Immature natural killer cell (primary cell): Measurements from ENCODE around the gene MAP3K14. TPM values are rescaled to one million over a fixed set of nuclear protein-coding genes. Genes with fewer than 3 reads are reported as not detected.
"Not testable (repeated sequence)": the region's sequence is repeated elsewhere in the genome, so short reads cannot be mapped to it uniquely, and the experiment has no call there.

Experiments
- DNase-seq, 3 donors: peaks; one replicate each; pipeline ENCODE4 v3.0.0; 2022; ENCODE audit warnings: mixed read lengths in 1 of 3
- H3K27ac Mint-ChIP-seq, 6 donors: one replicate each; pipeline ENCODE4 v1.8.0; 2020; ENCODE audit warnings: mixed read lengths in 6 of 6, mild to moderate bottlenecking in 5 of 6, inconsistent platforms in 4 of 6, moderate library complexity in 3 of 6
- H3K27me3 Mint-ChIP-seq, 3 donors: one replicate each; pipeline ENCODE4 v1.8.0; 2020 to 2021; ENCODE audit warnings: low read depth in 3 of 3, mild to moderate bottlenecking in 3 of 3, mixed read lengths in 3 of 3, moderate library complexity in 3 of 3, inconsistent platforms in 1 of 3
- H3K36me3 Mint-ChIP-seq, 3 donors: one replicate each; pipeline ENCODE4 v1.8.0; 2020; ENCODE audit warnings: mixed read lengths in 3 of 3, inconsistent platforms in 2 of 3, mild to moderate bottlenecking in 2 of 3
- H3K4me1 Mint-ChIP-seq, 2 donors: one replicate each; pipeline ENCODE4 v1.8.0; 2020; ENCODE audit warnings: inconsistent platforms in 2 of 2, mild to moderate bottlenecking in 2 of 2, mixed read lengths in 2 of 2, moderate library complexity in 1 of 2
- H3K4me3 Mint-ChIP-seq, 5 donors: one replicate each; pipeline ENCODE4 v1.8.0; 2020; ENCODE audit warnings: mild to moderate bottlenecking in 5 of 5, mixed read lengths in 5 of 5, inconsistent platforms in 3 of 5, moderate library complexity in 3 of 5
- H3K9me3 Mint-ChIP-seq, 6 donors: one replicate each; pipeline ENCODE4 v1.8.0; 2020; ENCODE audit warnings: mild to moderate bottlenecking in 6 of 6, mixed read lengths in 6 of 6, inconsistent platforms in 4 of 6, moderate library complexity in 3 of 6
- polyA plus RNA-seq, 3 donors: library from polyadenylated mRNA; unstranded; fragments of 300-500 nt; fragmentation: Illumina TruSeq; gene quantifications; one replicate each; pipeline ENCODE4 v1.2.3, GENCODE V29; 2021

Gene MAP3K14
- polyA plus RNA-seq, 3 donors from 2014 or later = 1.0 to 3.4 (median 3.0) TPM

DNA sequence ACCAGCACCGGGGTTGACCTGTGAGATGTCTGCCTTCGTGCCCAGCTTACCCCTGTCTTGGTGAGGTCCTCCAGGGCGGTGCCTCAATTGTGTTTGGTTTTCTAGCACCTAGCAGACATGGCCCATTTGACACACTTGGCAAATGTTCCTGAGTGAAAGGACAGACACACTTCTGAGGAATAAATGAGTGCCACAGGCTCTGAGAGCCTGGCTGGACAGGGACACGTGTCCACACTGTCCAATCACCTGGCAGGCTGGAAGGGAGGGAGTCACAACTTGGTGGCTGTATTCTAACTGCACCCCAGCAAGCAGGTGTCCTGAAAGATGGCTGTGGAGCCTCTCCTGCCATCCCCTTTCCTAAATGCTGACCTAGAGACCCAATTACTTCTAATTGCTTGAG is 7.4 kb downstream of the MAP3K14 start:
- DNase-seq = no peak
- Mint-ChIP-seq H3K4me1 (peaks cover 68 to 77% of the 10 kb centered on the region in 2 donors), H3K27ac (peak overlapping the region; percentile 29 to 87 (median 68)), H3K27me3 (peaks cover 0 to 4% (median 2%) of the 10 kb centered on the region in 3 donors), H3K4me3 (peak overlapping the region in 1 of 5 donors; percentile 23), H3K9me3 (no peaks in the 10 kb centered on the region), H3K36me3 (no peaks in the 10 kb centered on the region)

DNA sequence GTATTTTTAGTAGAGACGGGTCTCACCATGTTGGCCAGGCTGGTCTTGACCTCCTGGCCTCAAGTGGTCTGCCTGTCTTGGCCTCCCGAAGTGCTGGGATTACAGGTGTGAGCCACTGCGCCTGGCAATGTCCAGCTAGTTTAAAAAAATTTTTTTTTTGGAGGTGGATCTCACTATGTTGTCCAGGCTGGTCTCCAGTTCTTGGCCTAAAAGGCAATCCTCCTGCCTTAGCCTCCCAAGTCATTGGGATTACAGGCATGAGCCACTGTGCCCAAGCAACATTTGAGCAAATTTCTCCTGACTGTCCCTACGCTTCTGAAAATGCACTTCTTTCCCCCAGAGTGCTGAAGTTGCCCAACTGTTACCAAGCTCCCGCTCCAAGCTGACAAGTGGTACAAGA is 8.0 kb downstream of the MAP3K14 start:
- no peak for DNase-seq
- Mint-ChIP-seq H3K27ac (peak overlapping the region in 3 of 6 donors; percentile 29 to 81 (median 57)), H3K4me1 (peaks cover 65 to 74% of the 10 kb centered on the region in 2 donors), H3K27me3 (peaks cover 0 to 4% (median 2%) of the 10 kb centered on the region in 3 donors), H3K36me3 (no peaks in the 10 kb centered on the region), H3K4me3 (no peak overlapping the region), H3K9me3 (no peaks in the 10 kb centered on the region)

DNA sequence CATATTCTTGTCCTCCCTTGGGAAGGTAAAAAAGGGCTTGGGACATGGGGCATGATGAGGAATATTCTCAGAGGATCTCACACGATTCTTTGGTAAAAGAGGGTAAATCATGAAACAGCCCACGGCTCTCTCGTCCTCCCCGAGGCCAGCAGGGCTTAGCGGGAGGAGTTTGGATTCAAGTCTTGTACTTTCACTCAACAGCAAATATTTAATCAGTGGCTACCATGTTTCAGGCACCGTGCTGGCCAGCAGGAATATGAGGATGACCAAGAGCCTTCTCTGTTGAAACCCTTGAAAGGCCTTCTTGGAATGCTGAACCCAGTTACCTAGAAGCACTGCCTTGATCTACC is 8.8 kb downstream of the MAP3K14 start:
- Mint-ChIP-seq H3K36me3 (no peaks in the 10 kb centered on the region), H3K4me3 (no peak overlapping the region), H3K9me3 (no peaks in the 10 kb centered on the region), H3K27me3 (peaks cover 0 to 4% (median 0%) of the 10 kb centered on the region in 3 donors), H3K27ac (peak overlapping the region in 5 of 6 donors; percentile 40 to 75 (median 65)), H3K4me1 (peaks cover 61 to 74% of the 10 kb centered on the region in 2 donors)
- no peak for DNase-seq

DNA sequence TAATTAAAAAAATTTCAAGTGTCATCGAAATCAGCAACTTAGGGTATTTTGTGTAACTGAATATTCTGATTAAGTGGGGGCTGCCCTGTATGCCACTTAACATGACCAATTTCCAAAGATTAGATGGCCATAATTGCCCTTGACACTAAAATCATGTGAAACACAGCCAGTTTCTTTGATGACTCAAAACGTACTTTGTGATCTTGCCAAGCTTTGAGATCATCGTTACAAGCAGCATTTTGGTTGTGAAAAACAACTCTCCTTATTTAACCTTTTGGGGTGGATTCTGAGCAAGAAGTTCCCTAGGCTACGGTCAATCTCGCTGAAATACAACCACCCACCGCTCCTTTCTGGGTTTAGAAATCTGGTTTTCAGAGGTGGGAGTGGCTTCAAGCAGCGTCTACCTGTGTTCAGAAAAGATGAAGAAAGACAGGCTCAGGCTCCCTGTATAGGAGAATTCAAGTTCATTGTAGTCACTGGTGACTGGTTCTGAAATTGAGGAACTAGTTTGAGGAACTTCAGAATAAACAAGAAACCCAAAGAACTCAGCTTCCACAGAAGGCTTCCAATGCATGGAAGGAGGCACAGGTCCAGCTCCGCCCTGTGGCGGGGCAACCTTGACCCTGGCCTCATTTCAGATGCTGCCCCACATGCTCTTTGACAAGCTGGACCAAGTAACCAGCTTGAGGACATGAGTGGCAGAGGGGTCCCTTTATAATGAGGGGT is 9.4 kb downstream of the MAP3K14 start:
- Mint-ChIP-seq H3K27ac (peak overlapping the region; percentile 40 to 75 (median 60)), H3K27me3 (peaks cover 0 to 5% (median 4%) of the 10 kb centered on the region in 3 donors), H3K4me1 (peaks cover 61 to 74% of the 10 kb centered on the region in 2 donors), H3K4me3 (no peak overlapping the region), H3K36me3 (no peaks in the 10 kb centered on the region), H3K9me3 (no peaks in the 10 kb centered on the region)
- DNase-seq = no peak

DNA sequence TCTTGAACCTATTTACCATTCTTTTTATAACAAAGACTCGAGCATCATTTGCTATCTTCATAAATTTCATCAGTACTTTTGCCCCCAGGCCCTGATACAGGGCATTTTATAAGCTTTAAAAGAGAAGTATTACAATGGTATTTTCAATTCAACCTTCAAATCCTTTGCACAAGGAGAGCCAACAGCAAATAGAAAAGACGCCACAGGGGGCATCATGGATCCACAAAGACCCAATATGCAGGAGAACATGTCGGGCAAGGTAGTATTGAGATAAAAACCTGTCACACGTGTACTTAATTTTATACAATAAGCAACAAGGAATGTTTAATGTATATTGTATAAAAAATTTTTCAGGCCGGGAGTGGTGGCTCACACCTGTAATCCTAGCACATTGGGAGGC is 10.2 kb downstream of the MAP3K14 start:
- Mint-ChIP-seq H3K27me3 (peaks cover 2 to 6% (median 2%) of the 10 kb centered on the region in 3 donors), H3K9me3 (no peaks in the 10 kb centered on the region), H3K27ac (peak overlapping the region in 3 of 6 donors; percentile 21 to 67 (median 31)), H3K4me3 (no peak overlapping the region), H3K4me1 (peaks cover 59 to 73% of the 10 kb centered on the region in 2 donors), H3K36me3 (no peaks in the 10 kb centered on the region)
- DNase-seq = no peak

DNA sequence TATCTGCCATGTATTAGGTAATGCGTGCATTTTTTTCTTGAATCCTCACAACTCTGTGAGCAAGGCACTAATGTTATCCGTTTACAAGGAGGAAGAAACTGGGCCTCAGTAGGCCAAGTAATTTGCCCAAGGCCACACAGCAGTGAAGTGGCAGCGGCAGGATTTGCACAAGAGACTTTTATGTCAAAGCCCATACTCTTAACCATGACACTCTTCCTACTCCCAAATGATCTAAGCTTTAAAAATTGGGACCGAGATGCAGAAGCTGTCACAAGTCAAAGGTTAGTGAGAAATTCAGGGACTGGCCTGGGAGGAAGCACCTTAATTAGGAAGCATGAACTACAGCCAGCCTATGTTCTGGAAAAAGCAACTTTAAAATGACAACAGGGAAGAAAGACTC is 10.7 kb downstream of the MAP3K14 start:
- H3K4me1 Mint-ChIP-seq = peaks cover 57 to 68% of the 10 kb centered on the region in 2 donors
- H3K4me3 Mint-ChIP-seq = no peak overlapping the region

GRCh38 chr17:45305530-45306087 is 11.2 kb downstream of the MAP3K14 start:
- H3K27ac Mint-ChIP-seq = peak overlapping the region in 2 of 6 donors; percentile 22 to 75
- DNase-seq = no peak
- no peaks in the 10 kb centered on the region for H3K36me3 Mint-ChIP-seq
- H3K4me1 Mint-ChIP-seq = peaks cover 55 to 65% of the 10 kb centered on the region in 2 donors
- no peaks in the 10 kb centered on the region for H3K9me3 Mint-ChIP-seq
- no peak overlapping the region for H3K4me3 Mint-ChIP-seq
- H3K27me3 Mint-ChIP-seq = peaks cover 2 to 6% (median 2%) of the 10 kb centered on the region in 3 donors

More for the DNA sequence above, 10.7 kb downstream of the MAP3K14 start:
- no peaks in the 10 kb centered on the region for H3K36me3 Mint-ChIP-seq
- no peak for DNase-seq
- peaks cover 2 to 6% (median 2%) of the 10 kb centered on the region in 3 donors for H3K27me3 Mint-ChIP-seq
- H3K27ac Mint-ChIP-seq = peak overlapping the region in 3 of 6 donors; percentile 8 to 31 (median 13)
- H3K9me3 Mint-ChIP-seq = no peaks in the 10 kb centered on the region

DNA sequence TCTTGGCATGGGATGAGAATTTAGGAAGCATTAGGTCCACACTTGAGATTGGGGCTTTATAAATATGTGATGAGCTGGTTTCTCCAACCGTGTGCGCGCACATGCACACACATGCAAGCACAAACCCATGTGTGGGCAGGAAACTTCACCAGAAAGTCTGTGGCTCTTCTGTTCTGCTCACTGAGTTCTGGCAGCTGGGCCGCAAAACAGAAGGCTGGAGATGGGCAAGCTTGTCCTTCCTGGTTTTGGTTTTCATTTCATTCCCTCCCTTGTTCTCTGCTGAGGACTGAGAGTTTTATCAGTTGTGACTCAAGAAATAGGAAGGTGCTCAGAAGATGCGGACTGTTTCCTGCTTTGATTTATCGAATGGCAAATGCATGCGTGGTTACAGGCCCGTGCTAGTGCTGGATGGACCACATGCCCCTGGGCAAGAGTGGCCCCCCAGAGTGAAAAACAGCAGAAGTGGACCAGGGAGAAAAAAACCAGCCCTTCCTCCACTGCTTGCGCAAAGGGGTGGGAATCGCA is 14.1 kb downstream of the MAP3K14 start:
- Mint-ChIP-seq H3K9me3 (no peaks in the 10 kb centered on the region), H3K27ac (peak overlapping the region; percentile 77 to 90 (median 87)), H3K4me1 (peaks cover 61 to 77% of the 10 kb centered on the region in 2 donors), H3K27me3 (peaks cover 2 to 7% (median 2%) of the 10 kb centered on the region in 3 donors), H3K36me3 (no peaks in the 10 kb centered on the region), H3K4me3 (peak overlapping the region; percentile 50 to 64 (median 59))
- peak in 1 of 3 donors; percentile 31 for DNase-seq

DNA sequence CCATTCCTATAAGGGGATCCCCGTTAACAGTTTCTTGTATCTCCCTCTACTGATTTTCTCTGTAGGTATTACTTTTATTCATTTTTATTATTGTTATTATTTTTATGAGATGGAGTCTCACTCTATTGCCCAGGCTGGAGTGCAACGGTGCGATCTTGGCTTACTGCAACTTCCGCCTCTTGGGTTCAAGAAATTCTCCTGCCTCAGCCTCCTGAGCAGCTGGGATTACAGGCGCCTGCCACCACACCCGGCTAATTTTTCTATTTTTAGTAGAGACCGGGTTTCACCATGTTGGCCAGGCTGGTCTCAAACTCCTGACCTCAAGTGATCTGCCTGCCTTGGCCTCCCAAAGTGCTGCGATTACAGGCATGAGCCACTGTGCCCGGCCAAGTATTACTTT is 14.6 kb downstream of the MAP3K14 start:
- H3K4me3 Mint-ChIP-seq = peak overlapping the region in 3 of 5 donors; percentile 59 to 64 (median 62)
- peak overlapping the region; percentile 77 to 90 (median 87) for H3K27ac Mint-ChIP-seq

GRCh38 chr17:45301674-45302073 is 15.1 kb downstream of the MAP3K14 start:
- no peaks in the 10 kb centered on the region for H3K36me3 Mint-ChIP-seq
- peak overlapping the region; percentile 53 to 81 (median 64) for H3K27ac Mint-ChIP-seq
- H3K27me3 Mint-ChIP-seq = peaks cover 0 to 7% (median 2%) of the 10 kb centered on the region in 3 donors
- DNase-seq = no peak
- H3K4me1 Mint-ChIP-seq = peaks cover 63 to 78% of the 10 kb centered on the region in 2 donors
- H3K4me3 Mint-ChIP-seq = no peak overlapping the region
- no peaks in the 10 kb centered on the region for H3K9me3 Mint-ChIP-seq

More for the DNA sequence above, 14.6 kb downstream of the MAP3K14 start:
- not testable (repeated sequence) for H3K9me3 Mint-ChIP-seq, H3K36me3 Mint-ChIP-seq, DNase-seq, H3K27me3 Mint-ChIP-seq
- H3K4me1 Mint-ChIP-seq = peaks cover 58 to 76% of the 10 kb centered on the region in 2 donors

DNA sequence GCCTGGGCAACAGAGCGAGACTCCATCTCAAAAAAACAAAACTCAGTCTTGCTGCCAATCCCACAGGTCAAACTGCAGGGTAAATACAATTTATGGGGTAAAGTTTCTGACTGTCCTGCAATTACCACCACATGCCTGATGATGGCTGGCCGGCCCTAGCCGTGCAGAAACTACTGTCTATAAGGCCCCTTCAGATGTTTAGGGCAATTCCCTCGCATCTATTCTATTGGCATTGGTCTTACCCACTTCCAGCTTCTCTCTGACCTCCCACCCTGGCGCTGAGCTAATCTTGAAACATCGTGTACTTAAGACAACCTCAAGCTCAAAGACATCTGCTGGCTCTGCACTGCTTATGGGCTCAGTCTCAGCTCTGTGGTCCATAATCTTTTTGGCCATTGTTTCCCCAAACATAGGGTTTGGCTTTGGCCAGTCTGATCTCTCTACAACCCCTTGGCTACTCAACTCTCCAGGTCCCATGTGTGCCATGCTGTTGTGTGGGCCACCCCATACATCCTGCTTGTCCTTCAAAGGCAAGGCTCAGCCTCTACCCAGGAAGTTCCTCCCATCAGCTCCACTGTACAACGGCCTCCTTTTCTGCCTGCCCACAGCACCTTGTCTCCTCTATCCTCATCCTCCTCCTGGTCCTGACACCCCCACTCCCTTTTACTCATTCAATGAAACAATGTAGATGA is 16.6 kb downstream of the MAP3K14 start:
- DNase-seq = no peak
- peak overlapping the region in 5 of 6 donors; percentile 9 to 62 (median 55) for H3K27ac Mint-ChIP-seq

DNA sequence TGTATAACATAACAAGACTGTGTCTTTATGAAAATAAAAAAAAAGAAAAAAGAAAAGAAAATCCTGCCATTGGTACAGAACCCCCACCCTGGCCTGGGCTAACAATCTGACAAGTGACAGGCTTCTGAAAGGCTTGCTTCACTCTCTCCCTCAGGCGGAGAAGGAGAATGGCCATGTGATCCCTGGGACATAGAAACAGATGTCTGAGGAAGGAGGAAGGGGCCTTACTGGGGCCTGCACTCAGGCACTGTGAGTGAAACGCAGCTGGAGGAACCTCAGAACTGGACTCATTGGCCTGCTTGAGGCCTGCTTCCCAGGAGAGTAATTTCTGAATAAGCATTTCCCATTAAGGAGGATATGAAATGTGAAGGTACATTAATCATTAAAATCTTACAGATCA is 17.5 kb downstream of the MAP3K14 start:
- H3K27ac Mint-ChIP-seq = peak overlapping the region in 1 of 6 donors; percentile 16
- H3K9me3 Mint-ChIP-seq = no peaks in the 10 kb centered on the region
- no peak for DNase-seq
- no peak overlapping the region for H3K4me3 Mint-ChIP-seq
- no peaks in the 10 kb centered on the region for H3K36me3 Mint-ChIP-seq
- H3K27me3 Mint-ChIP-seq = peaks cover 0 to 9% (median 2%) of the 10 kb centered on the region in 3 donors
- peaks cover 75 to 84% of the 10 kb centered on the region in 2 donors for H3K4me1 Mint-ChIP-seq

More for the DNA sequence above, 16.6 kb downstream of the MAP3K14 start:
- Mint-ChIP-seq H3K36me3 (no peaks in the 10 kb centered on the region), H3K27me3 (peaks cover 0 to 7% (median 2%) of the 10 kb centered on the region in 3 donors), H3K4me3 (no peak overlapping the region), H3K9me3 (no peaks in the 10 kb centered on the region), H3K4me1 (peaks cover 73 to 80% of the 10 kb centered on the region in 2 donors)

- Mint-ChIP-seq H3K27me3 (peaks cover 0 to 9% (median 2%) of the 10 kb centered on the region in 3 donors), H3K9me3 (no peaks in the 10 kb centered on the region), H3K4me3 (no peak overlapping the region), H3K27ac (peak overlapping the region in 3 of 6 donors; percentile 1 to 65 (median 58)), H3K36me3 (no peaks in the 10 kb centered on the region), H3K4me1 (peaks cover 80 to 87% of the 10 kb centered on the region in 2 donors)
- no peak for DNase-seq
Measured at GRCh38 chr17:45298546-45299285, 18.1 kb downstream of the MAP3K14 start.
